Measurements from ENCODE around the gene BCL2L11. TPM values are rescaled to one million over a fixed set of nuclear protein-coding genes. Genes with fewer than 3 reads are reported as not detected.
A peak's percentile ranks its signal among the peaks of the same experiment; 100 is the strongest.

BCL2L11 gene
- total and polyA plus RNA-seq, 2 donors (not counting 3 experiments of a cell fraction or from before 2014, with no cell fraction given), result 12.9 to 26.6 TPM

- DNase-seq (ENCODE audit: low read depth, low spot score) (peak; percentile 54), FAIRE-seq (peak; percentile 44)
- Histone ChIP-seq H2AFZ (ENCODE audit: low read depth, low read length) (no peak overlapping the region), H3K79me2 (ENCODE audit: control insufficient read depth, insufficient read depth, low read length) (no peaks in the 10 kb centered on the region), H3K4me1 (ENCODE audit: control insufficient read depth, extremely low read depth, insufficient read depth, low read length) (peaks cover 8% of the 10 kb centered on the region), H3K4me3 (replicated peaks in 1 of 3; ENCODE audit: insufficient read depth in 1 of 3, low read depth in 1 of 3, low read length in 3 of 3) (no peak overlapping the region), H3K9me1 (replicated peaks; ENCODE audit: control insufficient read depth, extremely low read depth, insufficient read depth, low read length) (no peaks in the 10 kb centered on the region), H3K4me2 (ENCODE audit: insufficient read depth, low read length) (no peak overlapping the region), H3K9ac (replicated peaks; ENCODE audit: extremely low read depth, insufficient read depth, low read length) (no peak overlapping the region), H4K20me1 (replicated peaks; ENCODE audit: control insufficient read depth, extremely low read depth, insufficient read depth, low read length) (no peaks in the 10 kb centered on the region), H3K27ac (ENCODE audit: insufficient read depth, low read depth, low read length) (no peak overlapping the region), H3K9me3 (replicated peaks; ENCODE audit: control insufficient read depth, insufficient read depth, low read length) (no peaks in the 10 kb centered on the region), H3K36me3 (ENCODE audit: control insufficient read depth in 2 of 2, extremely low read depth in 1 of 2, insufficient read depth in 2 of 2, low read length in 2 of 2) (peaks cover 0 to 7% of the 10 kb centered on the region in 2 experiments), H3K27me3 (ENCODE audit: control insufficient read depth in 2 of 2, insufficient read depth in 2 of 2, low read length in 2 of 2) (peaks cover 7 to 35% of the 10 kb centered on the region in 2 experiments)
- BruUV-seq (replicated peaks), result no TSS peak
- TF ChIP-seq FOS (IDR thresholded peaks at IDR 0.05; ENCODE audit: borderline replicate concordance, insufficient read depth, low read length) (peak; percentile 85), MYC (IDR thresholded peaks at IDR 0.05; ENCODE audit: low read depth, low read length) (no peak), POLR2A (IDR thresholded peaks at IDR 0.05; ENCODE audit: low read depth, low read length) (no peak), GATA2 (IDR thresholded peaks at IDR 0.05; ENCODE audit: insufficient read depth, insufficient read length, low read depth, low read length) (no peak), CTCF (IDR thresholded peaks at IDR 0.05; ENCODE audit: extremely low read depth in 1 of 2, insufficient read depth in 1 of 2, low read depth in 1 of 2, low read length in 2 of 2) (no peak), POLR2AphosphoS5 (IDR thresholded peaks at IDR 0.05; ENCODE audit: insufficient read depth, low read depth, low read length) (no peak)
- intact Hi-C loops (cut with micrococcal nuclease) (no loop called here), dilution Hi-C loops (cut with MboI; ENCODE audit: extremely low pct_ligation_motif_present, low sequenced_read_pairs) (no loop called here)
- POLR2A ChIA-PET, result interaction anchor here (2.1 kb wide), 1 partner anchor 48 kb away, joined by 5 read pairs; the partner anchor contains the start of gene BCL2L11
- CTCF ChIA-PET, result interaction anchor here (0.9 to 1.0 kb wide), 2 partner anchors 9 to 16 kb away, joined by 3 to 4 read pairs; no protein-coding TSS in a partner anchor
These were observed 48.0 kb downstream of the BCL2L11 start for GRCh38 chr2:111168528-111169239.
